Body of pancreas (tissue), 4 donors: ENCODE measurements around the gene TMEM213.
"Not testable (repeated sequence)": the region's sequence is repeated elsewhere in the genome, so short reads cannot be mapped to it uniquely, and the experiment has no call there.

Experiments used
- POLR2A ChIP-seq, 3 donors: fragments of 450-650 bp; IDR thresholded peaks; one replicate each; pipeline ENCODE4 v1.6.1; 2016; ENCODE audit warnings: antibody characterized with exemption in 3 of 3, mild to moderate bottlenecking in 2 of 3
- TF ChIP-seq, protein P1 (sequence below), 7 experiments: fragments of 450-650 bp in 4 of 7; fragments of 200-600 bp in 3 of 7; sonication (generic) in 3 of 7; IDR thresholded peaks; one replicate each; pipeline ENCODE4 v1.5.1; 2016 to 2019; ENCODE audit warnings: antibody characterized with exemption in 7 of 7

DNA sequence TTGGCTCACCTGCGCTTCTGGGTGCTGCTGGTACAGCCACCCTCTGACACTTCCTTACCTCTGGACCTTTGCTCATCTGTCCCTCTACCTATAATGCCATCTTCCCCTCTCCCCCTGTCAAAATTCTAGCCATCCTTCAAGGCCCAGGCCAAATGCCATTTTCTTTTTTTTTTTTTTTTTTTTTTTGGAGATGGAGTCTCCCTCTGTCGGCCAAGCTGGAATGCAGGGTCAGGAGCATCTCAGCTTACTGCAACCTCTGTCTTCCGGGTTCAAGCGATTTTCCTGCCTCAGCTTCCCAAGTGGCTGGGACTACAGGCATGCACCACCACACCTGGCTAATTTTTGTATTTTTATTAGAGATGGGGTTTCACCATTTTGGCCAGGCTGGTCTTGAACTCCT is 748 bp upstream of the TMEM213 start:
- TF ChIP-seq, protein P1, sequence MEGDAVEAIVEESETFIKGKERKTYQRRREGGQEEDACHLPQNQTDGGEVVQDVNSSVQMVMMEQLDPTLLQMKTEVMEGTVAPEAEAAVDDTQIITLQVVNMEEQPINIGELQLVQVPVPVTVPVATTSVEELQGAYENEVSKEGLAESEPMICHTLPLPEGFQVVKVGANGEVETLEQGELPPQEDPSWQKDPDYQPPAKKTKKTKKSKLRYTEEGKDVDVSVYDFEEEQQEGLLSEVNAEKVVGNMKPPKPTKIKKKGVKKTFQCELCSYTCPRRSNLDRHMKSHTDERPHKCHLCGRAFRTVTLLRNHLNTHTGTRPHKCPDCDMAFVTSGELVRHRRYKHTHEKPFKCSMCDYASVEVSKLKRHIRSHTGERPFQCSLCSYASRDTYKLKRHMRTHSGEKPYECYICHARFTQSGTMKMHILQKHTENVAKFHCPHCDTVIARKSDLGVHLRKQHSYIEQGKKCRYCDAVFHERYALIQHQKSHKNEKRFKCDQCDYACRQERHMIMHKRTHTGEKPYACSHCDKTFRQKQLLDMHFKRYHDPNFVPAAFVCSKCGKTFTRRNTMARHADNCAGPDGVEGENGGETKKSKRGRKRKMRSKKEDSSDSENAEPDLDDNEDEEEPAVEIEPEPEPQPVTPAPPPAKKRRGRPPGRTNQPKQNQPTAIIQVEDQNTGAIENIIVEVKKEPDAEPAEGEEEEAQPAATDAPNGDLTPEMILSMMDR (IDR thresholded peaks at IDR 0.05): not testable (repeated sequence)
- not testable (repeated sequence) for TF ChIP-seq POLR2A (IDR thresholded peaks at IDR 0.05)
